CD8-positive, alpha-beta memory T cell (primary cell): Measurements from ENCODE around the gene PITPNB. TPM values are rescaled to one million over a fixed set of nuclear protein-coding genes. Genes with fewer than 3 reads are reported as not detected.

Experiments used
- CTCF ChIA-PET: fragments of 350-600 bp; sonication (Branson Sonifier 250); formaldehyde crosslinking; loops from one replicate; lab custom pipeline; 2021; ENCODE audit warnings: antibody characterized with exemption; lab: Charles Lee
- POLR2A ChIA-PET: fragments of 350-600 bp; sonication (Branson Sonifier 250); formaldehyde crosslinking; loops from one replicate; lab custom pipeline; 2021; ENCODE audit warnings: antibody characterized with exemption; lab: Charles Lee
- DNase-seq, 5 donors: peaks; one replicate each; pipeline versions ENCODE4 v3.0.0 to v3.0.0-alpha.2; 2020 to 2022; ENCODE audit warnings: mixed read lengths in 1 of 5
- H3K27ac ChIP-seq: one replicate; pipeline ENCODE4 v1.7.0; 2013; ENCODE audit warnings: low read depth, mild to moderate bottlenecking, low read length, moderate library complexity
- H3K27me3 ChIP-seq: 2 replicates; pipeline ENCODE4 v1.7.0; 2013; ENCODE audit warnings: low read length, mild to moderate bottlenecking; ENCODE audit not compliant: insufficient read depth, poor library complexity, severe bottlenecking
- H3K36me3 ChIP-seq: 2 replicates; pipeline ENCODE4 v1.7.0; 2013; ENCODE audit warnings: mild to moderate bottlenecking, low read length, moderate library complexity; ENCODE audit not compliant: insufficient read depth
- H3K4me1 ChIP-seq: 2 replicates; pipeline ENCODE4 v1.7.0; 2013; ENCODE audit warnings: mild to moderate bottlenecking, low read length, moderate library complexity; ENCODE audit not compliant: insufficient read depth
- H3K4me3 ChIP-seq: 2 replicates; pipeline ENCODE4 v1.7.0; 2013; ENCODE audit warnings: mild to moderate bottlenecking, low read length
- H3K9me3 ChIP-seq: 2 replicates; pipeline ENCODE4 v1.7.0; 2013; ENCODE audit warnings: mild to moderate bottlenecking, low read length
- H3K27ac Mint-ChIP-seq, 8 donors: one replicate each; pipeline ENCODE4 v1.8.0; 2020 to 2021; ENCODE audit warnings: mixed read lengths in 8 of 8, mild to moderate bottlenecking in 6 of 8, inconsistent platforms in 3 of 8, moderate library complexity in 3 of 8
- H3K27me3 Mint-ChIP-seq, 2 donors: one replicate each; pipeline ENCODE4 v1.8.0; 2020 to 2021; ENCODE audit warnings: mixed read lengths in 2 of 2, mild to moderate bottlenecking in 1 of 2, moderate library complexity in 1 of 2
- H3K36me3 Mint-ChIP-seq, 3 donors: one replicate each; pipeline ENCODE4 v1.8.0; 2020 to 2021; ENCODE audit warnings: mixed read lengths in 3 of 3, inconsistent platforms in 1 of 3, mild to moderate bottlenecking in 1 of 3
- H3K4me1 Mint-ChIP-seq, 3 donors: one replicate each; pipeline ENCODE4 v1.8.0; 2020 to 2021; ENCODE audit warnings: mixed read lengths in 3 of 3, inconsistent platforms in 1 of 3, mild to moderate bottlenecking in 1 of 3
- H3K4me3 Mint-ChIP-seq, 7 donors: one replicate each; pipeline ENCODE4 v1.8.0; 2020 to 2021; ENCODE audit warnings: mixed read lengths in 7 of 7, mild to moderate bottlenecking in 6 of 7, moderate library complexity in 4 of 7, inconsistent platforms in 2 of 7
- H3K9me3 Mint-ChIP-seq, 5 donors: one replicate each; pipeline ENCODE4 v1.8.0; 2020 to 2022; ENCODE audit warnings: mixed read lengths in 5 of 5, mild to moderate bottlenecking in 3 of 5, moderate library complexity in 2 of 5, inconsistent platforms in 1 of 5
- polyA plus RNA-seq: library from polyadenylated mRNA; unstranded; fragments of 300-500 nt; fragmentation: Illumina TruSeq; gene quantifications from one replicate; pipeline ENCODE4 v1.2.3, GENCODE V29; 2021
- total RNA-seq, 2 experiments: library from RNA; stranded (reverse); gene quantifications; one replicate each; pipeline ENCODE4 v1.2.3, GENCODE V29; 2021

Gene PITPNB
- total and polyA plus RNA-seq, 3 experiments from 2014 or later: 64.3 to 175 (median 165) TPM

- ChIA-PET POLR2A (no interaction called here), CTCF (no interaction called here)
- Mint-ChIP-seq H3K36me3 (peaks cover 0 to 61% (median 6%) of the 10 kb centered on the region in 3 donors), H3K4me1 (peaks cover 3 to 22% (median 14%) of the 10 kb centered on the region in 3 donors), H3K27me3 (no peaks in the 10 kb centered on the region), H3K9me3 (no peaks in the 10 kb centered on the region), H3K27ac (no peak overlapping the region), H3K4me3 (no peak overlapping the region)
- no peak for DNase-seq
- H3K27me3 ChIP-seq: no peaks in the 10 kb centered on the region
- no peaks in the 10 kb centered on the region for H3K4me1 ChIP-seq
- no peaks in the 10 kb centered on the region for H3K9me3 ChIP-seq
- H3K4me3 ChIP-seq: no peak overlapping the region
- H3K36me3 ChIP-seq: peaks cover 19% of the 10 kb centered on the region
- no peak overlapping the region for H3K27ac ChIP-seq
Measured at GRCh38 chr22:27883656-27884350, 35.3 kb downstream of the PITPNB start.

GRCh38 chr22:27882507-27883290 is 36.4 kb downstream of the PITPNB start:
- Mint-ChIP-seq H3K27ac (peak overlapping the region in 1 of 8 donors; percentile 36), H3K4me3 (no peak overlapping the region), H3K36me3 (peaks cover 0 to 50% (median 3%) of the 10 kb centered on the region in 3 donors), H3K4me1 (peaks cover 3 to 31% (median 19%) of the 10 kb centered on the region in 3 donors), H3K27me3 (no peaks in the 10 kb centered on the region), H3K9me3 (no peaks in the 10 kb centered on the region)
- POLR2A ChIA-PET: no interaction called here
- peaks cover 2% of the 10 kb centered on the region for H3K4me1 ChIP-seq
- peaks cover 13% of the 10 kb centered on the region for H3K36me3 ChIP-seq
- H3K27me3 ChIP-seq: no peaks in the 10 kb centered on the region
- H3K27ac ChIP-seq: no peak overlapping the region
- H3K4me3 ChIP-seq: no peak overlapping the region
- H3K9me3 ChIP-seq: no peaks in the 10 kb centered on the region
- CTCF ChIA-PET: interaction anchor here (1.1 kb wide), 1 partner anchor 126 kb away, joined by 3 read pairs; no protein-coding TSS in a partner anchor
- no peak for DNase-seq

GRCh38 chr22:27881421-27881820 is 37.6 kb downstream of the PITPNB start:
- no peak for DNase-seq
- Mint-ChIP-seq H3K4me1 (peaks cover 12 to 38% (median 25%) of the 10 kb centered on the region in 3 donors), H3K4me3 (no peak overlapping the region), H3K27me3 (no peaks in the 10 kb centered on the region), H3K9me3 (no peaks in the 10 kb centered on the region), H3K36me3 (peaks cover 0 to 40% (median 3%) of the 10 kb centered on the region in 3 donors), H3K27ac (no peak overlapping the region)
- Histone ChIP-seq H3K27me3 (no peaks in the 10 kb centered on the region), H3K27ac (no peak overlapping the region), H3K4me1 (peaks cover 11% of the 10 kb centered on the region), H3K36me3 (peaks cover 13% of the 10 kb centered on the region), H3K4me3 (no peak overlapping the region), H3K9me3 (no peaks in the 10 kb centered on the region)
- ChIA-PET POLR2A (no interaction called here), CTCF (interaction anchor here (1.0 to 2.2 kb wide), 5 partner anchors 9 to 129 kb away, joined by 3 to 10 read pairs (median 4); partner anchors contain the start of gene PITPNB)

GRCh38 chr22:27880778-27881394 is 38.2 kb downstream of the PITPNB start:
- Mint-ChIP-seq H3K27me3 (no peaks in the 10 kb centered on the region), H3K36me3 (peaks cover 0 to 37% (median 3%) of the 10 kb centered on the region in 3 donors), H3K9me3 (no peaks in the 10 kb centered on the region), H3K4me1 (peaks cover 17 to 39% (median 30%) of the 10 kb centered on the region in 3 donors), H3K4me3 (no peak overlapping the region), H3K27ac (no peak overlapping the region)
- DNase-seq: peak in 2 of 5 donors; percentile 13 to 24
- Histone ChIP-seq H3K27ac (no peak overlapping the region), H3K4me3 (no peak overlapping the region), H3K4me1 (peaks cover 16% of the 10 kb centered on the region), H3K36me3 (peaks cover 11% of the 10 kb centered on the region), H3K9me3 (no peaks in the 10 kb centered on the region), H3K27me3 (no peaks in the 10 kb centered on the region)
- ChIA-PET POLR2A (no interaction called here), CTCF (interaction anchor here (1.0 to 2.2 kb wide), 7 partner anchors 9 to 130 kb away, joined by 3 to 10 read pairs (median 4); partner anchors contain the start of gene PITPNB)

- Mint-ChIP-seq H3K4me1 (peaks cover 26 to 47% (median 39%) of the 10 kb centered on the region in 3 donors), H3K27ac (no peak overlapping the region), H3K9me3 (no peaks in the 10 kb centered on the region), H3K36me3 (peaks cover 0 to 33% (median 3%) of the 10 kb centered on the region in 3 donors), H3K27me3 (no peaks in the 10 kb centered on the region), H3K4me3 (no peak overlapping the region)
- CTCF ChIA-PET: interaction anchor here (1.1 to 2.2 kb wide), 3 partner anchors 11 to 128 kb away, joined by 4 to 10 read pairs (median 5); no protein-coding TSS in a partner anchor
- POLR2A ChIA-PET: no interaction called here
- peaks cover 8% of the 10 kb centered on the region for H3K36me3 ChIP-seq
- H3K27ac ChIP-seq: no peak overlapping the region
- no peaks in the 10 kb centered on the region for H3K9me3 ChIP-seq
- no peak for DNase-seq
- no peaks in the 10 kb centered on the region for H3K27me3 ChIP-seq
- H3K4me1 ChIP-seq: peaks cover 16% of the 10 kb centered on the region
- H3K4me3 ChIP-seq: no peak overlapping the region
Measured at GRCh38 chr22:27879923-27880322, 39.1 kb downstream of the PITPNB start.

GRCh38 chr22:27878541-27878940 is 40.5 kb downstream of the PITPNB start:
- Mint-ChIP-seq H3K27me3 (no peaks in the 10 kb centered on the region), H3K4me1 (peaks cover 30 to 55% (median 47%) of the 10 kb centered on the region in 3 donors), H3K27ac (no peak overlapping the region), H3K4me3 (no peak overlapping the region), H3K9me3 (no peaks in the 10 kb centered on the region), H3K36me3 (peaks cover 0 to 34% (median 5%) of the 10 kb centered on the region in 3 donors)
- DNase-seq: no peak
- Histone ChIP-seq H3K27me3 (no peaks in the 10 kb centered on the region), H3K9me3 (no peaks in the 10 kb centered on the region), H3K27ac (no peak overlapping the region), H3K36me3 (peaks cover 2% of the 10 kb centered on the region), H3K4me1 (peaks cover 16% of the 10 kb centered on the region), H3K4me3 (no peak overlapping the region)
- POLR2A ChIA-PET: no interaction called here
- CTCF ChIA-PET: no interaction called here

- H3K4me3 Mint-ChIP-seq: no peak overlapping the region
- peaks cover 7% of the 10 kb centered on the region for H3K36me3 ChIP-seq
- H3K27me3 Mint-ChIP-seq: no peaks in the 10 kb centered on the region
- DNase-seq: no peak
- H3K9me3 ChIP-seq: no peaks in the 10 kb centered on the region
- peaks cover 16% of the 10 kb centered on the region for H3K4me1 ChIP-seq
- H3K4me1 Mint-ChIP-seq: peaks cover 30 to 55% (median 47%) of the 10 kb centered on the region in 3 donors
- no peaks in the 10 kb centered on the region for H3K27me3 ChIP-seq
- H3K27ac Mint-ChIP-seq: no peak overlapping the region
- H3K4me3 ChIP-seq: no peak overlapping the region
- ChIA-PET POLR2A (no interaction called here), CTCF (no interaction called here)
- H3K27ac ChIP-seq: no peak overlapping the region
- no peaks in the 10 kb centered on the region for H3K9me3 Mint-ChIP-seq
- H3K36me3 Mint-ChIP-seq: peaks cover 0 to 36% (median 5%) of the 10 kb centered on the region in 3 donors
Measured at GRCh38 chr22:27877501-27877900, 41.6 kb downstream of the PITPNB start.
